GM18508 (cell line): Measurements from ENCODE around the gene MYL5.
"Not testable (repeated sequence)": the region's sequence is repeated elsewhere in the genome, so short reads cannot be mapped to it uniquely, and the experiment has no call there.

Source experiments
- ATAC-seq: cut with Tn5 transposase; IDR thresholded peaks from one replicate; pipeline ENCODE4 v1.9.1; 2021; ENCODE audit warnings: moderate number of reproducible peaks; ENCODE audit not compliant: insufficient read depth, unreplicated experiment

MYL5 gene

DNA sequence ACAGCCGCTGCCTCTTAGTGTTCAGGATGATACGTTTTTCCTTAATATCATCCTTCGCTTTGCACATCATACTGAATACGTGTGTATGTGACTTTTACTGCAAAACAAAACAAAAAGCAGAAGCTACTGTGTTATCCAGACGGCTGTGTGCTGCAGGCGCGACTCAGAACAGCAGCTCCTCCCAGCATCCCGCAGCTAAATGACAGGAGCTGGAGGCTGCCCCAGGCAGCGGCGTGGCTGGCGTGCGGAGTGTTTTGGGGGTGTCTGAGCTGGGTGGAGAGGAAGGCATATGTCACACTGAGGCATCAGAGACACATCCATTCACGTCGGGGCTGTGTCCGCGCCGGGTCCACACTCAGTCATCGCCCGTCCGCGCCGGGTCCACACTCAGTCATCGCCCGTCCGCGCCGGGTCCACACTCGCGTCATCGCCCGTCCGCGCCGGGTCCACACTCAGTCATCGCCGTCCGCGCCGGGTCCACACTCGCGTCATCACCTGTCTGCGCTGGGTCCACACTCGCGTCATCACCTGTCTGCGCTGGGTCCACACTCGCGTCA lies 47.9 kb downstream of the MYL5 start:
- ATAC-seq: no peak

DNA sequence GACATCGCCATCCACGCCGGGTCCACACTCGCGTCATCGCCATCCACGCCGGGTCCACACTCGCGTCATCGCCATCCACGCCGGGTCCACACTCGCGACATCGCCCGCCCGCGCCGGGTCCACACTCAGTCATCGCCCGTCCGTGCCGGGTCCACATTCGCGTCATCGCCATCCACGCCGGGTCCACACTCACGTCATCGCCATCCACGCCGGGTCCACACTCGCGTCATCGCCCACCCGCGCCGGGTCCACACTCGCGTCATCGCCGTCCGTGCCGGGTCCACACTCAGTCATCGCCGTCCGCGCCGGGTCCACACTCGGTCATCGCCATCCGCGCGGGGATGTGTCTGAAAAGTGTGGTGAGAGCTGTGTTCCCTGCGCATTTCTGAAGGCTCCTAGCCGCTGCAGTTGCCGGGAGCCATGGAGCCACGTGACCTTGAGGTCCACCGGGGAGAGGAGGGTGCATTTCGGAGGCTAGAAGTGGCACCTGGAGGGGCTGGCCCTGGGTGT lies 48.6 kb downstream of the MYL5 start:
- no peak for ATAC-seq

DNA sequence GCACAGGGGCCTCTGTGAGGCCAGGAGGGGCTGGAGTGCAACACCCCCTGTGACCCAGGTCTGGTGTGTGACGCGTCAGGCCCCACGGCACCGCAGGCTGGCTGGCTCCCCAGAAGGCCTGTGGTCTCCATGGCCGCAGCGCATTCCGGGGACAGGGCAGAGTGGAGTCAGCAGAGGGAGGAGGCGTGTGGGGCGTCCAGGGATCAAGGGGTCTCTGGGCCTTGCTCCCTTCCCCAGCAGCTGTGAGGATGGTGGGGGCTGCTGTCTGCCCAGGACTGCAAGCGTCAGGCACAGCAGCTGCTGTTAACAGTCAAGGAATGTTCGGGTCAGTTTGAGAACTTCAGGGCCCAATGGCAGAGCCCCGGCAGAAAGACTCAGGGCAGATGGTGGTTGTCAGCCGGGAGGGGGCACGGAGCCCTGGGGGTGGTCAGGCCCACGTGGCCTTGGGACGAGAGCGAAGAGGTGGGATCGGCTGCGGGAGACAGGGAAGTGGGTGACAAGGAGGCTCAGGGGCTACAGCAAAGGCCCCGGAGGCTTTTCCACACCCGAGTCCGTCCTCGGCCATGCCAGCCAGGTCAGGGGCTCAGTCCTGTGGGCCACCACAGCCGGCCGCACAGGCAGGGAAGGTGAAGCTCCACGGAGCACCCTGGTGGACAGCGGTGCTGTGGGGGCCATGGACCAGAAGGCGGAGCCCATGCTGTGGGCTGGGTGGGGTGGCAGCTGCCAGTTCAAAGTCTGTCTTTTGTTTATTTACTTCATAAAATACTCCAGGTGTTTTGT lies 49.6 kb downstream of the MYL5 start:
- ATAC-seq: no peak

DNA sequence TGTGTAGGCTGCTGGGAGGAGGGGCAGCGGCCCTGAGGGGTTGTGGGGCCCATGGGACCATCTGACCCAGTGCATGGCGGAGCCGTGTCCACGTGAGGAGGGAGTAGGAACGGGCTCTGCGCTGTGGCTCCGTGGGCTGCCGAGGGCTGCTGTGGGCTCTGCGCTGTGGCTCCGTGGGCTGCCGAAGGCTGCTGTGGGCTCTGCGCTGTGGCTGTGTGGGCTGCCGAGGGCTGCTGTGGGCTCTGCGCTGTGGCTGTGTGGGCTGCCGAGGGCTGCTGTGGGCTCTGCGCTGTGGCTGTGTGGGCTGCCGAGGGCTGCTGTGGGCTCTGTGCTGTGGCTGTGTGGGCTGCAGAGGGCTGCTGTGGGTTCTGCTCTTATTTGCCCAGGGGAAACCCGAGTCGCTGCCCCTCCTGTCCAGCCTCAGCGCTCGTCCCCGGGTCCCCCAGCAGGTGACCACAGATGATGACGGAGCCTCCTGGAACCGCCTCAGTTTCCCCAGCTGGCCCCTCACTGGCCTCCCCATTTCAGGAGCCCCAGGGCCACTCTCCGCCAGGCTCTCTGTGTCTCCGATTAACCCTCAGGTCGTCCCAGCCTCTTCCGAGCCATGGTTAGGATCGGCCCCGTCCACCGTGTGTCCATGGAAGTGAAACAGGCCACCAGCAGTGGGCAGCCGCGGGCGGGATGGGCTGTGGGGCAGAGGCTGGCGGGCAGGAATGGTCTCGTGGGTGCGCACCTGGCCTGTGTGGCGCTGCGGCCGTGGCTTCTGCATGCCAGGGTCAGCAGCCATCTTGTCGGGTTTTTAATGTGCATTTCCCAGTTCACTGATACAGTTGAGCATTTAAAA lies 51.3 kb downstream of the MYL5 start:
- no peak for ATAC-seq

DNA sequence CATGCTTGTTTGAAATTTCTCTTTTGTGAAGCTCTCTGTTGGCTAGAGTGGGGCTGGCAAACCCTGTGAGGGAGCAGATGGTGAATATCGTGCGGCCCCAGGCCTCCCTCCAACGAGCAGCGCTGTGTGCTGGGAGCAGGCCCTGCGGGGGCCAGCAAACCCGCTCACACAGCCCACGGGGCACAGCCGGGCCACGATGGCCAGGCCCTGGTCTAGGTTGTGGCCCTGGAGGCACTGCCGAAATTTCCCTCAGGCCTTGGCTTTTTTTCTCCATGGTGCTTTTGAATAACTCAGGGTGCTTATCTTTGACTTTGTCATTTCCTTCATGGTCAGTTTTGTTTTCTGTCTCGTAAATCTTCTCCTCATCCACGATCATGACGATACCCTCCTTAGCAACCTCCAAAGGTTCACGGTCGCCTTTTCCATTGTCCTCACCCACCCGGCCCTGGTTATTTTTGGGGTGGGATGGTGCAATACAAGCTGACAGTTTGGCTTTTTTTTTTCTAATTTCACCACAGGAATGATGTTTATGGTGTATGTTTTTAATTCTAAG lies 52.0 kb downstream of the MYL5 start:
- no peak for ATAC-seq

DNA sequence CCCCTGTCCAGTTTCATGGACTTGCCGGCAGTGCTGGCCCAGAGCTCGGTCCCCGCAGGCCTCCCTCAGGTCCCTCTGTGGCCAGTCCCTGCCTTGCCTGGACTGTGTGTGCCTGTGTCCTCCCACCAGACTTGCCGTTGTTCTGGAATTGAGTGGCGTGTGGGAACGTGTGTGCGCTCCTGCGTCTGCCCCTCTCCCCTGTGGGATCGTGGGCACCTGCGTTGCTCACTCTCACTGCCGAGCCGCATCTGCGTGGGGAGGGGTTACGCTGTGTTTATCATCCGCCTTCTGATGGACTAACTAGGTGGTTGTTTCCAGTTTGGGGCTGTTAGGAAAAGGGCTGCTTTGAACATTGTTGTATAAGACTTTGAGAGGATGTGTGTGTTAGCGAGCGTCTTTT lies 52.5 kb downstream of the MYL5 start:
- ATAC-seq: no peak

DNA sequence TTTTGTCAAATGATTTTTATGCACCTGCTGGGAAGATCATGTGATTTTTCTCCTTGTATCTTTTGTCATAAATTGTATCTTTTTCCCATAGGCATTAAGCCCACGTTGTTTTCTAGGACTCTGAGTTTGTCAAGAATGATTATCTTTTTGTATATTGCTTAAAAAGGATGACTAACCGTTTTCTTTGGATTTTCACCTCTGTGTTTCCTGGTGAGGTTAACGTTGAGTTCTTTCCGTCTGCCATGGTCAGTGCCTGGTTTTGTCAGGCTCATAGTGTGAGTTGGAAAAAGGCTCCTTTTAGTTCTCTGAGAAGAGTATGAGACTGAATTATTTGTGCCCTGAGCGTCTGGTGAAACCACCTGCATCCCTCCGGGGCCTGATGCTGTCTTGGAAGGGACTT lies 53.2 kb downstream of the MYL5 start:
- no peak for ATAC-seq

DNA sequence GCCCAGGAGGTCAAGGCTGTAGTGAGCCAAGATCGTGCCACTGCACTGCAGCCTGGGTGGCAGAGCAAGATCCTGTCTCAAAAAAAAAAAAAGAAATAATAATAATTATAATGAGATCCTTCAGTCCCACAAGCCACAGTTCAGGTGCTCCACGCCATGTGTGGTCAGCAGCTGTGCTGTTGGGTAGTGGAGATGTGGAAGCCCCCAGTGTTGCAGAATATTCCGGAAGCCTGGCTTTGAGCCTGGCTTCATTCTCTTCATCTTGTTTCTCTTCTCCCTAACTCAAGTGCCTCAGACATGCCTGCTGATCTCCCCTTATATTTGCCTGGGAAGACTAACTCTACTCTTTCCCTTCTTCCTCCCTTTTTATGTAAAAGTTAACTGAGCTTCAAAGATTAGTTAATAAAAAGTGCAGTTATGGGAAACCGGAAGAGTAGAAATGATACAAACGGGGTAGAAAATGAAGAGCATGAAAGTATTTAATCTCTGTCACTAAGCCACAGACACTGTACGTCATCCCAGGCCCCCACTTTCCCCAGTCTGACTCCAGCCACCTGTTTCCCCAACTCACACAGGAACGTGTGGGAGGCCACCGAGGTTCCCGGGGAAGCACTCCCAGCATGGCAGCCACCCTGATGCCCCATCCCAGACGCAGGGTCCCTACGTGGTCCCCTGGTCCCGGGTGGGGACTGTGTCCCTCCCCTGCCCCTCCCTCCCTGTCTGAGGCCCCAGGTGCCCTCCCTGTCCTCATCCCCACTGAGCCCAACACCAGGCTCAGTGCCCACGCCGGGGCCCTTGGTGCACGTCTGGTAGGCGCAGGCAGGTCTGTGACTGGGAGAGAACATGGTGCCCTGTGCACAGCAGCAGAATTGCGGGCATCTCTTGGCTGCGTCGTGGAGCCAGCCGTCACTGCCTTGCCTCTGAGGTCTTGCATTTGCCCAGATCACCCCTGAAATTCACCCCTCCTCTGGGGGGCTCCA lies 55.3 kb downstream of the MYL5 start:
- ATAC-seq: no peak

DNA sequence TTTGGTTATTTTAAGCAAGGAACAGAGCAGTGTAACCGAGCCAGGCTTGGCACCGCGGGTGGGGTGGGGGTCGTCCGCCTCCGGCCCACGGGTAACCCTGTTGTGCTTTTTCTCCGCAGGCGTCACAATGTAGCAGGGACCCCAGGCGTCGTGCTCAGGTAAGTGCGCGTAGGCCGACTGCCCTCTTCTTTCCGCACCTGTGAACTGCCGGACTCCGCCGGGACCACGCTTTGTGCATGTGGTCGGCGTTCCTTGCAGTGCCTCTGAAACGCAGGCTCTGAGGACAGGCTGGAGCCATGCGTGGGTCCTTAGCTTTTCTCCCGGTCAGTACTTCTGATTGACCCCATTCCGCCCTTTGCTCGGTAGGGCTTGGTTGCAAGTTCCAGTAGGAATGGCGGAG lies 56.2 kb downstream of the MYL5 start:
- ATAC-seq: no peak

DNA sequence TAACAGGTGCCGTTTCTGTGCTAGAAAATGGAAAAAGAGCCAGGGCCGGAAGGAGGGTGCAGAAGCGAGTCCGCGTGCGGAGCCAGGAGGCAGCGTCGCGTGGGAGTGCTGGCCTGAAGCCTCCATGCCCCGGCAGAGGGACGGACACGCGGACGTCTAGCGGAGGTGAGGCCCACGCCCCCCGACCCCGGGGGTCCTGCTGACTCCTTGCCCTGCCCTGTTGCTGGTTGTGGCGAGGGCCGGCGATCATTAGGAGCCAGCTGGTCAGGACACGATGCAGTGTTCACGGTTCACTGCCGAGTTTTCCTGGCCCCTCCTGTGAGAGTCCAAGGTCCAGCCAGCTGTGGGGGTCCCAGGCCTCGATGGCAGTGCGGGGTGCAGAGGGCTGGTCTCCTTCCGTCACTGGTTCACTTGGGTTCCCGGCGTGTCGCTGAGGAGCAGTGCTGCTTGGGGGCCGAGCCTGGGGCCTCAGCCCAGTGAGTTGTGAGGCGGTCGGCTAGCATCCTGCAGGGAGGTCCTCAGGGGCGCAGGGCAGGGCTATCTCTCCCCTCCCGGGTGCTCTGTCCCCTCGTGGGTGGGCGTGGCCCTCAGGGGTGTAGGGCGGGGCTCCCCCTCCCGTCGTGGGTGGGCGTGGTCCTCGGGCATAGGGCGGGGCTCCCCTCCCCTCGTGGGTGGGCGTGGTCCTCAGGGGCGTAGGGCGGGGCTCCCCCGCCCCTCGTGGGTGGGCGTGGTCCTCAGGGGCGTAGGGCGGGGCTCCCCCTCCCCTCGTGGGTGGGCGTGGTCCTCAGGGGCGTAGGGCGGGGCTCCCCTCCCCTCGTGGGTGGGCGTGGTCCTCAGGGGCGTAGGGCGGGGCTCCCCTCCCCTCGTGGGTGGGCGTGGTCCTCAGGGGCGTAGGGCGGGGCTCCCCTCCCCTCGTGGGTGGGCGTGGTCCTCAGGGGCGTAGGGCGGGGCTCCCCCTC lies 56.9 kb downstream of the MYL5 start:
- not testable (repeated sequence) for ATAC-seq
